Vagina (tissue), 2 donors: ENCODE data around the gene KRTAP12-1. TPM values are rescaled to one million over a fixed set of nuclear protein-coding genes. Genes with fewer than 3 reads are reported as not detected.
"Not testable (repeated sequence)": the region's sequence is repeated elsewhere in the genome, so short reads cannot be mapped to it uniquely, and the experiment has no call there.

Experiments used
- DNase-seq, 2 donors: peaks; one replicate each; pipeline ENCODE4 v3.0.0-alpha.2; 2017; ENCODE audit errors: extremely low spot score in 2 of 2
- H3K27ac ChIP-seq: fragments of 200-600 bp; sonication (generic); one replicate; pipeline ENCODE4 v1.5.1; 2019
- H3K27me3 ChIP-seq: fragments of 200-600 bp; sonication (generic); one replicate; pipeline ENCODE4 v1.5.1; 2019
- H3K36me3 ChIP-seq, 2 donors: fragments of 200-600 bp; sonication (generic); one replicate each; pipeline ENCODE4 v1.5.1; 2017 to 2019
- H3K4me1 ChIP-seq: fragments of 200-600 bp; sonication (generic); one replicate; pipeline ENCODE4 v1.5.1; 2019
- H3K4me3 ChIP-seq, 2 donors: fragments of 200-600 bp; sonication (generic); 1 replicate in 1 of 2; 2 replicates in 1 of 2; pipeline ENCODE4 v1.5.1; 2016 to 2019
- H3K9me3 ChIP-seq: fragments of 200-600 bp; sonication (generic); one replicate; pipeline ENCODE4 v1.5.1; 2019
- CTCF ChIP-seq, 3 experiments: fragments of 450-650 bp in 2 of 3; fragments of 200-600 bp in 1 of 3; sonication (generic) in 1 of 3; IDR thresholded peaks; one replicate each; pipeline ENCODE4 v1.5.1; 2017 to 2019; ENCODE audit warnings: antibody characterized with exemption in 3 of 3, mild to moderate bottlenecking in 2 of 3, moderate library complexity in 2 of 3
- POLR2A ChIP-seq, 2 donors: fragments of 450-650 bp; IDR thresholded peaks; one replicate each; pipeline ENCODE4 v1.6.1; 2017; ENCODE audit warnings: antibody characterized with exemption in 2 of 2, mild to moderate bottlenecking in 2 of 2, moderate library complexity in 2 of 2
- POLR2AphosphoS5 ChIP-seq, 2 donors: sonication (generic); formaldehyde crosslinking; IDR thresholded peaks; one replicate each; pipeline ENCODE4 v1.9.0; 2017; ENCODE audit warnings: antibody characterized with exemption in 2 of 2, mild to moderate bottlenecking in 2 of 2, low read depth in 1 of 2; ENCODE audit not compliant: insufficient read depth in 1 of 2
- intact Hi-C: fragments of 100-400 bp; cut with DNase I; formaldehyde crosslinking; loops from one replicate; pipeline ENCODE4 v1.15.1; 2023
- total RNA-seq: library from RNA; depleted of rRNA; stranded (reverse); fragments of >200 nt; gene quantifications from one replicate; pipeline ENCODE4 v1.2.3, GENCODE V29; 2016

KRTAP12-1 gene
- total RNA-seq, 1 donor from 2014 or later = not detected

- Histone ChIP-seq H3K27me3 (no peaks in the 10 kb centered on the region), H3K4me3 (no peak overlapping the region), H3K4me1 (no peaks in the 10 kb centered on the region), H3K9me3 (no peaks in the 10 kb centered on the region), H3K36me3 (no peaks in the 10 kb centered on the region), H3K27ac (no peak overlapping the region)
- no peak for TF ChIP-seq POLR2A (IDR thresholded peaks at IDR 0.05)
- no peak for TF ChIP-seq POLR2AphosphoS5 (IDR thresholded peaks at IDR 0.05; ENCODE audit: insufficient read depth in 1 of 2, low read depth in 1 of 2)
- no peak for TF ChIP-seq CTCF (IDR thresholded peaks at IDR 0.05)
- no peak for DNase-seq
- intact Hi-C loops = no loop called here
Measured at GRCh38 chr21:44670642-44671432, 11.1 kb downstream of the KRTAP12-1 start.

- Histone ChIP-seq H3K27ac (no peak overlapping the region), H3K4me1 (no peaks in the 10 kb centered on the region), H3K27me3 (no peaks in the 10 kb centered on the region), H3K36me3 (no peaks in the 10 kb centered on the region), H3K4me3 (no peak overlapping the region), H3K9me3 (no peaks in the 10 kb centered on the region)
- no peak for DNase-seq
- TF ChIP-seq POLR2A (IDR thresholded peaks at IDR 0.05) (no peak), CTCF (IDR thresholded peaks at IDR 0.05) (no peak), POLR2AphosphoS5 (IDR thresholded peaks at IDR 0.05; ENCODE audit: insufficient read depth in 1 of 2, low read depth in 1 of 2) (no peak)
- intact Hi-C loops = no loop called here
Measured at GRCh38 chr21:44667612-44668011, 14.4 kb downstream of the KRTAP12-1 start.

GRCh38 chr21:44666401-44667320 lies 15.3 kb downstream of the KRTAP12-1 start, which contains the start of gene KRTAP12-2:
Gene KRTAP12-2, minus strand, starts transcription at chr21:44666927. Its CDS starts 41 bp downstream, at chr21:44666886.
- H3K4me3 ChIP-seq = no peak within 1 kb of the TSS
- no peaks in the 10 kb centered on the region for H3K36me3 ChIP-seq
- peak in 1 of 2 donors; percentile 87 for DNase-seq
- intact Hi-C loops = no loop called here
- TF ChIP-seq POLR2AphosphoS5 (IDR thresholded peaks at IDR 0.05; ENCODE audit: insufficient read depth in 1 of 2, low read depth in 1 of 2) = no peak
- no peak for TF ChIP-seq CTCF (IDR thresholded peaks at IDR 0.05)
- TF ChIP-seq POLR2A (IDR thresholded peaks at IDR 0.05) = no peak
- no peaks in the 10 kb centered on the region for H3K4me1 ChIP-seq
- no peaks in the 10 kb centered on the region for H3K27me3 ChIP-seq
- H3K9me3 ChIP-seq = no peaks in the 10 kb centered on the region
- H3K27ac ChIP-seq = no peak within 1 kb of the TSS

- no peak overlapping the region for H3K27ac ChIP-seq
- intact Hi-C loops = no loop called here
- no peak for TF ChIP-seq CTCF (IDR thresholded peaks at IDR 0.05)
- TF ChIP-seq POLR2AphosphoS5 (IDR thresholded peaks at IDR 0.05; ENCODE audit: insufficient read depth in 1 of 2, low read depth in 1 of 2) = no peak
- no peak for TF ChIP-seq POLR2A (IDR thresholded peaks at IDR 0.05)
- H3K4me3 ChIP-seq = no peak overlapping the region
- no peaks in the 10 kb centered on the region for H3K4me1 ChIP-seq
- no peaks in the 10 kb centered on the region for H3K9me3 ChIP-seq
- no peaks in the 10 kb centered on the region for H3K36me3 ChIP-seq
- no peak for DNase-seq
- no peaks in the 10 kb centered on the region for H3K27me3 ChIP-seq
Measured at GRCh38 chr21:44664691-44665090, 17.3 kb downstream of the KRTAP12-1 start.

- H3K27me3 ChIP-seq, H3K36me3 ChIP-seq, intact Hi-C loops, H3K4me3 ChIP-seq, H3K9me3 ChIP-seq, H3K4me1 ChIP-seq, H3K27ac ChIP-seq: not testable (repeated sequence)
- DNase-seq = peak in 1 of 2 donors; percentile 82
Measured at GRCh38 chr21:44661567-44661966, 20.4 kb downstream of the KRTAP12-1 start.
